Hippocampal formation (tissue), 2 donors: ENCODE data around the gene AOPEP.
A peak's percentile ranks its signal among the peaks of the same experiment; 100 is the strongest.

Experiments used
- DNase-seq, 2 donors: peaks; one replicate each; lab custom pipeline; 2025; lab: John Stamatoyannopoulos, UW

The AOPEP gene

GRCh38 chr9:94718936-94719335 is 7.6 kb upstream of the AOPEP start:
- no peak for DNase-seq

DNA sequence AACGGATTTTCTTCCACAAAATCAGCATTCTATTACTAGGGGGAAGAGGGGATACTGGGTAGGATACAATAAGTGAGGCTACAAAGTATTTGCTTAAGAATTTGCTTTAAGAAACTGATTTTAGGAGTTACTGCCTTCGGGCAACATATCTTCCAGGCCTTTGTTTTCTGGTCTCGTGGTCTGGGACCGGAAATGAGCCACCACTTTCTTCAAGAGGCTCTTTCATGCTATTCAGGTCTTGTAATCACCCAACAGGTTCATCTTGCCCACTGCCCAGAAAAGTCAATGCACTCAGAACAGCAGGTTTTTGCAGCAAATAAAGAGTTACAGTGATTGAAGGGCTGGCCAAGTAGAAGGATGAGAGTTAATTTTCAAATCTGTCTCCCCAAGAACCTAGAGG is 6.6 kb upstream of the AOPEP start:
- no peak for DNase-seq

DNA sequence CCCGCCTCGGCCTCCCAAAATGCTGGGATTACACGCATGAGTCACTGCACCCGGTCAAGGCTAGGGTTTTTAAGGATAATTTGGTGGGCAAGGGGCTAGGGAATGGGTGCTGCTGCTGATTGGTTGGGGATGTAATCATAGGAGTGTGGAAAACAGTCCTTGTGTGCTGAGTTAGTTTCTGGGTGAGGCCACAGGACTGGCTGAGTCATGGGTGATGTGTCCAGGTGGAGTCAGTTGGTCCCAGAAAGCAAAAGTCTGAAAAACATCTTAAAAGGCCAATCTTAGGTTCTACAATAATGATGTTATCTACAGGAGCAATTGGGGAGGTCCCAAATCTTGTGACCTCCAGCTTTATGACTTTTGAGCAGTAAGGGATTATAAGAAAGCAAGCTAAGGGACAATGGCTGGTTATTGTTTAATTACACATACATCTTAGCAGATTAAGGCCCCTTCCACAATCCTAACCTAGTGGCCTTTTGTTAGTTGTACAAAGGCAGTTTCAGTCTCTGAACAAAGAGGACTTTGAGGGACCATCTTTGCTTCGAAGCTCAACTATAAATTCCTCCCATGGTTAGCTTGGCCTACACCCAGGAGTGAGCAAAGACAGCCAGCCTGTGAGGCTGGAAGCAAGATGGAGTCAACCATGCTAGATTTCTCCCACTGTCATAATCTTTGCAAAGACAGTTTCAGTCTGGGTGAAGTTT is 5.5 kb upstream of the AOPEP start:
- DNase-seq, result peak in 1 of 2 donors; percentile 51

- DNase-seq, result no peak
Observed at GRCh38 chr9:94721754-94722153, 4.7 kb upstream of the AOPEP start.

DNA sequence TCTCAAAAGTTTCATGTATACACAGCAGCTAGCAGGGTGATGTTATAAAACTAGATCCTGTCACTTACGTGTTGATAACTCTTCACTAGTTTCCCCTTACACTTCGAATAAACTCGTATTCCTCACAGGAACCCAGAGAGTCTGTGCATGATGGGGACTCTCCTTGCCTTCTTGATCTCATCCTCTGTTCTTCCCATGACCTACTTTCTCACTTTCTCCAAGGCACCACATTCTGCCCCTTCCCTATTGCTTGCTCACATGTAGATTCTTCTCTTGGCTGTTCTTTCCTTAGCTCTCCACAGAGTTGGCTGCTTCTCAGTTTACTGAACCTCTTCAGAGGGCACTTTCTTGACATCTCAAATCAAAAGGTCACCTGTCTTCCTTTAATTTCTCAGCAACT is 1.2 kb upstream of the AOPEP start:
- DNase-seq, result no peak

DNA sequence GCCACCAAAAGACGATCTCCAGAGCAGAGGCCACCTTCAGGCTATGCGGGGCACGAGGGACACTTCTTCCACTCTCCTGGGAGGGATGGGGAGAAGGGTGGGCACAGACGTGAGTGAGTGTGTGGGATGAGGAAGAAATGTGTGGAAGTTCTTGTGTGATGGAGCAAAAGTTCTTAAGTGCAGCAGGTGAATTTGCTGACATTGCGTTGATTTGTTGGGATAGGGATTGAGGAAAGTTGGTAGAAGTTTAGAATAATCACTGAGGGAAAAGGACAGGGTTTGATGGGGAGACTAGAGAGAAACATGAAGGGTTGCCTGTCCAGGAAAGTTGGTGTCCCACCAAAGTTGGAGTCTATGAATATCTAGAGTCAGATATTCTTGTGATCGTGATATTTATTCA is 2.2 kb downstream of the AOPEP start:
- no peak for DNase-seq

GRCh38 chr9:94729199-94729598 is 2.7 kb downstream of the AOPEP start:
- DNase-seq, result no peak

GRCh38 chr9:94734054-94734754 is 7.7 kb downstream of the AOPEP start:
- DNase-seq, result no peak

- no peak for DNase-seq
Observed at GRCh38 chr9:94736759-94737158, 10.3 kb downstream of the AOPEP start.

- peak in 1 of 2 donors; percentile 56 for DNase-seq
Observed at GRCh38 chr9:94740145-94740840, 13.8 kb downstream of the AOPEP start.

DNA sequence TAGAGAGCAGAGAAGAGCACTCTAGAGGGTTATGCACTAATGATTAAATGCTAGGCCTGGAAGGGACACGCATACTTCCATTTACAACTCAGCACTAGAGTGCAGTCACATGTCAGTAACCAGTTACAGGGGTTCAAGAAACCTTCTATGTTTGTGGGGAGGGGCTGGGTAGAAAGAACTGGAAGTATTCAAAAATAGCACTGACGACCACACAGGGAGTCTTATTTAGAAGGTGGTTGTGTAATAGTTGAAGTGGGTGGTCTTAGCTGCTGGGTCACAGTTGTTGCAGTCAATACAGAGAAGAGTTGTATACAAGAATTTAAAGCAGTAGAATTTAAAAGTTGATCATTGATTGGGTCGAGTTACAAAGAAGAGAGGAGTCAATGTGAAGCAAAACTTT is 15.4 kb downstream of the AOPEP start:
- no peak for DNase-seq

DNA sequence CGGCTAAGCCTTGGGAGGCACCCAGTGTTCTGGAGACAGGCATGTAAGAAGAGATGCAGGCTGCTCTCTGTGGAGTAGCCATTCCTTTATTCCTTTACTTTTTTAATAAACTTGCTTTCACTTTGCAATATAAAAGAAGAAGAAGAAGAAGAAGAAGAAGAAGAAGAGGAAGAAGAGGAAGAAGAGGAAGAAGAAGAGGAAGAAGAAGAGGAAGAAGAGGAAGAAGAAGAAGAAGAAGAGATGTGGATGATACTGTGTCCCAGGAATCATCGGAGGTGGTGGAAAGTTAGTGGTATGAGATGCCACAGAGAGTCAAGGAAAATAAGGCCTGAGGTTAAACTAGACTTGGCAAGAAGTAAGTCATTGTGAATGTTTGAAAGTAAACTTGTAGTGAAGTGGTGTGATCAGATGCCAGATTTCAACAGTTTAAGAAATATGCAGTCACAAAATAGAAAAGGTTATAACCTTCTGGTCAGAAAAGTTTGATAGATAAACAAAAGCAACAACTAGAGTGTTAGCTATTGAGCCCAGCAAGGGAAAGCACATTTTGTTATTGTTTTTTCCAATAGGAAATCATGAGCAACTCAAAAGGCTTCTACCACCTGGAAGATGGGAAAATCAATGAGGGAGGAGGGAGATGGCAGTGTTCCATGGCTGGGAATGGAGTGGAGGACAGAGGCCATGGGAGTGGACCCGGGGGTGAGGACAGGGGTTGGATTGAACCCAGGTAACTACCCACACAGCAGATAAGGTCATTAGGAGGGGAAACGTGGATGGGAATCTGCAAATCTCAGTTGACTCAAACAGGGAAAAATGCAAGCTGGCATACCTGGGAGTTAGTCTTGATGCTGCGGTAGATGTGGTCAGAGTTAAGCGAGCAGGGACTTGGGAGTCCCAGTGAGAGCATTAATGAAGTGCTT is 16.8 kb downstream of the AOPEP start:
- DNase-seq, result no peak

DNA sequence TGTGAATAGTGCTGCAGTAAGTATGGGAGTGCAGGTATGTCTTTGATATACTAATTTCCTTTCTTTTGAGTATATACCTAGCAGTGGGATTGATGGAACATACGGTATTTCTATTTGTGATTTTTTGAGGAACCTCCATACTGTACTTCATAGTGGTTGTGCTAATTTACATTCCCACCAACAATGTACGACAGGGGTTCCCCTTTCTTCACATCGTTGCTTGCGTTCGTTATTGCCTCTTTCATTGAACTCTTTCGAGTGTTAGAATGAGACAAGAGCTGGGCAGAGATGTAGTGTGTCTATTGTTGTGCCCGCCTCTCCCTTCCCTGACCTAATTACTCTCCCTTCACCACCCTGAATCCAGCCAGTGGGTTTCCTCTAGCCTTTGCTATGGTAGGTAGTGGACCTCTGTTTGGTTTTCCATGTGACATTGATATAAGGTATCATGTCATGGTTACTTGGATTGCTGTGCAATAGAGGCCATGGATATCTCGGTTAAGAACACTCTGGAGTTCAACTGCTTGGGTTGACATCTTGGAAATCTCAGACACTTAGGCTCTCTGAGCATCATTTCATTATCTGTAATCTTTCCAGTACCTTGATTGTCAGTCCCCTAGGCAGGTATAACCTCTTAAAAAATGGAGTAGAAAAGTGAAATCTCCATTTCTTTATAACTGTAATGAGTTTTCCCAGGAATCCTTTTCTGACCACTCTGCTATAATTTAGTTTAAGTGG is 19.5 kb downstream of the AOPEP start:
- DNase-seq, result no peak

DNA sequence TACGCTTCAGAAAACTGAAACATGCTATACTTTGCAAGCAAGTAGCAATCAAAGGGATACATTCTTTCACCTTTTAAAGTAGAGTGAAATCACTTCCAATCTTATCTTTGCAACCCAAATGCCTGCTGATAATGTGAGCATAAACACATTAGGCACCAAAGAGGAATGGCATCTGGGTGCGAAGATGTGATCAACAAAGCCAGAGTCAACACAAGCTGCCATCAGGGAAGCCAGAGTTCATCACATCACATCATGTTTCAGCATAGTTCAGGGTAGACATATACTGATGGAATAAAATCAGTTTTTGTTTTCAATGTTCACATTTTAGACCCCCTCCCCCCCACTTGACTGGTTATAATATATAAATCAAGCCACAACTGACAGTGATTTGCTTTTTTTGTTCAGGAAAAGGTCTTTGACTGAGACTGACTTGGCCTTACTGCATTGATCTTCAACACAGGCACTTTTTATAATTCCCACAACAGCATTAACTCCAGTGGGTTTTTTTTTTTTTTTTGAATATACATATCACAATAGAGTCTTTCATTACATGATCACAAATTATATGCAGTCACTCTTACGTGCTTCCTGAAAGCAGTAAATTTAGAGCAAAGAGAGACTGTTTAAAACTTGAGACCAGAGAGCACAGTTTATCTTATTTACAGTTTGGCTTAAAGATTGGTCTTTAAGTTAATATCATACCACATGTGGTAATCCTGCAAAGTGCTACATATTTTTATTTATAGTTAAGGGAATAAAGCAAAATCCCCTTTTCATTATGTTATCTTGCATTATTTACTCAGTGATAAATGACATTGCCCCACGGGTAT is 20.3 kb downstream of the AOPEP start:
- no peak for DNase-seq

- no peak for DNase-seq
Observed at GRCh38 chr9:94754976-94755475, 28.5 kb downstream of the AOPEP start.

GRCh38 chr9:94757158-94757557 is 30.7 kb downstream of the AOPEP start:
- DNase-seq, result no peak

GRCh38 chr9:94758031-94758430 is 31.5 kb downstream of the AOPEP start:
- no peak for DNase-seq

- no peak for DNase-seq
Observed at GRCh38 chr9:94758880-94759279, 32.4 kb downstream of the AOPEP start.

GRCh38 chr9:94760010-94760409 is 33.5 kb downstream of the AOPEP start:
- no peak for DNase-seq

DNA sequence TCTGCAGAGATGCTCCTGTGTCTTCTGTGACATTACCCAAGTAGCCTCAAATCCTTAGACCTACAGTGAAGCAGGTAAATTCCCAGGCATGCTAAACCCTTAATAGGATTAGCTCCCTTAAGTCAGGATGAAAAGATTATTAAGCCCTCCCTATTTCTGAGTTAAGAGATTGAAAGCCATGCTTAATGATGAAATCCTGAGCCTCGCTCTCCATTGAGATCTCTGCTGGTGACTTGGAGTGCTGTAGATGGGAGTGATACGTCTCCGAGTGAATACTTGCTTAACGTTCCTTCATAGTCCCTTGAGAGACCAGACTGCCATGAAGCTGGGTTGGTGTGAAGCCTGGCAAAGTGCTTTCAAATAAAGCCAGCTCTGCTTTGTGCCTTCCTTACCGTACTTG is 34.2 kb downstream of the AOPEP start:
- DNase-seq, result no peak
